Upper lobe of left lung (tissue), 6 donors: ENCODE data around the gene AGAP1. TPM values are rescaled to one million over a fixed set of nuclear protein-coding genes. Genes with fewer than 3 reads are reported as not detected.

Experiments
- ATAC-seq, 2 donors: fragments of 200-7000 bp; cut with Tn5 transposase; one replicate each; pipeline ENCODE4 v1.9.1; 2022; ENCODE audit warnings: mild to moderate bottlenecking in 2 of 2, moderate library complexity in 2 of 2; ENCODE audit not compliant: low FRiP score in 2 of 2
- DNase-seq, 2 donors: peaks; one replicate each; pipeline ENCODE4 v3.0.0-alpha.2; 2019 to 2020
- H3K27ac ChIP-seq, 4 donors: fragments of 200-600 bp; sonication (generic); one replicate each; pipeline ENCODE4 v1.5.1; 2016 to 2019
- H3K27me3 ChIP-seq, 4 donors: fragments of 200-600 bp; sonication (generic); one replicate each; pipeline ENCODE4 v1.5.1; 2017 to 2019
- H3K36me3 ChIP-seq, 4 donors: fragments of 200-600 bp; sonication (generic); one replicate each; pipeline ENCODE4 v1.5.1; 2016 to 2019
- H3K4me1 ChIP-seq, 4 donors: fragments of 200-600 bp; sonication (generic); one replicate each; pipeline ENCODE4 v1.5.1; 2018 to 2019
- H3K4me3 ChIP-seq, 4 donors: fragments of 200-600 bp; sonication (generic); one replicate each; pipeline ENCODE4 v1.5.1; 2017 to 2019; ENCODE audit warnings: mild to moderate bottlenecking in 2 of 4, moderate library complexity in 1 of 4
- H3K9me3 ChIP-seq, 4 donors: fragments of 200-600 bp; sonication (generic); one replicate each; pipeline ENCODE4 v1.5.1; 2018 to 2019
- EP300 ChIP-seq, 4 donors: sonication (generic); formaldehyde crosslinking; IDR thresholded peaks; one replicate each; pipeline ENCODE4 v1.5.1; 2017; ENCODE audit warnings: antibody characterized with exemption in 4 of 4, control low read depth in 2 of 4
- POLR2A ChIP-seq, 4 donors: fragments of 450-650 bp; IDR thresholded peaks; one replicate each; pipeline ENCODE4 v1.5.1; 2016 to 2017; ENCODE audit warnings: antibody characterized with exemption in 4 of 4, mild to moderate bottlenecking in 2 of 4
- POLR2AphosphoS5 ChIP-seq, 2 donors: sonication (generic); formaldehyde crosslinking; IDR thresholded peaks; one replicate each; pipeline ENCODE4 v1.5.1; 2017; ENCODE audit warnings: antibody characterized with exemption in 2 of 2
- WGBS, 2 donors: methylation state at CpG; one replicate each; pipeline ENCODE4 v1.1.5; 2017 to 2018; 5-methylcytosine and 5-hydroxymethylcytosine counted together
- total RNA-seq, 6 donors: library from RNA; depleted of rRNA in 4 of 6; stranded (reverse); fragments of >200 nt in 4 of 6; gene quantifications; one replicate each; pipeline versions ENCODE4 v1.1.0 to v1.2.1, GENCODE V29; 2016 to 2021
- TF ChIP-seq, protein P1 (sequence below), 6 experiments: fragments of 450-650 bp in 4 of 6; fragments of 200-600 bp in 2 of 6; sonication (generic) in 2 of 6; IDR thresholded peaks; one replicate each; pipeline ENCODE4 v1.5.1; 2016 to 2019; ENCODE audit warnings: antibody characterized with exemption in 6 of 6
- donor health status: DM: no; HTN: no; CAD: no; lungs with moderate emphysema.
- donor health status: DM: no; HTN: yes; CAD: no; lungs with severe emphysema.

The AGAP1 gene
- total RNA-seq, 6 donors from 2014 or later, result 25.5 to 45.1 (median 30.7) TPM

DNA sequence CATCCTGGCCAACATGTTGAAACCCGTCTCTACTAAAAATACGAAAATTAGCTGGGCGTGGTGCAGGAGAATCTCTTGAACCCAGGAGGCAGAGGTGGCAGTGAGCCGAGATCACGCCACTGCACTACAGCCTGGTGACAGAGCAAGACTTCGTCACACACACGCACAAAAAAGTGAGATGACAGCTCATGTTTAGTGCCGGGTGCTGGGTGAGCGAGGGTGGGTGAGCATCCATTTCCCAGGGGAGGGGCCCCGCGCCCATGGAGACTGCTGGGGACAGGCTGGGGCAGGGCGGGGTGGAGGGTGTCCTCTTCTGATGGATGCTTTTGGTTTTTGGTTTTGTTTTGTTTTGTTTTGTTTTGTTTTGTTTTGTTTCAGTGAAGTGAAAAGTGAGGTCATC is 467.9 kb downstream of the AGAP1 start:
- Histone ChIP-seq H3K27me3 (no peaks in the 10 kb centered on the region), H3K4me1 (no peaks in the 10 kb centered on the region), H3K4me3 (no peak overlapping the region), H3K9me3 (no peaks in the 10 kb centered on the region), H3K27ac (no peak overlapping the region), H3K36me3 (peaks cover 0 to 7% (median 0%) of the 10 kb centered on the region in 4 donors)
- no peak for ATAC-seq
- peak; percentile 0 to 45 for DNase-seq
- TF ChIP-seq POLR2AphosphoS5 (IDR thresholded peaks at IDR 0.05) (no peak), EP300 (IDR thresholded peaks at IDR 0.05) (no peak), POLR2A (IDR thresholded peaks at IDR 0.05) (no peak)
- TF ChIP-seq, protein P1, sequence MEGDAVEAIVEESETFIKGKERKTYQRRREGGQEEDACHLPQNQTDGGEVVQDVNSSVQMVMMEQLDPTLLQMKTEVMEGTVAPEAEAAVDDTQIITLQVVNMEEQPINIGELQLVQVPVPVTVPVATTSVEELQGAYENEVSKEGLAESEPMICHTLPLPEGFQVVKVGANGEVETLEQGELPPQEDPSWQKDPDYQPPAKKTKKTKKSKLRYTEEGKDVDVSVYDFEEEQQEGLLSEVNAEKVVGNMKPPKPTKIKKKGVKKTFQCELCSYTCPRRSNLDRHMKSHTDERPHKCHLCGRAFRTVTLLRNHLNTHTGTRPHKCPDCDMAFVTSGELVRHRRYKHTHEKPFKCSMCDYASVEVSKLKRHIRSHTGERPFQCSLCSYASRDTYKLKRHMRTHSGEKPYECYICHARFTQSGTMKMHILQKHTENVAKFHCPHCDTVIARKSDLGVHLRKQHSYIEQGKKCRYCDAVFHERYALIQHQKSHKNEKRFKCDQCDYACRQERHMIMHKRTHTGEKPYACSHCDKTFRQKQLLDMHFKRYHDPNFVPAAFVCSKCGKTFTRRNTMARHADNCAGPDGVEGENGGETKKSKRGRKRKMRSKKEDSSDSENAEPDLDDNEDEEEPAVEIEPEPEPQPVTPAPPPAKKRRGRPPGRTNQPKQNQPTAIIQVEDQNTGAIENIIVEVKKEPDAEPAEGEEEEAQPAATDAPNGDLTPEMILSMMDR (IDR thresholded peaks at IDR 0.05), result no peak
- 97% methylated on average over 12 of the region's 12 CpGs for WGBS, 2 donors

DNA sequence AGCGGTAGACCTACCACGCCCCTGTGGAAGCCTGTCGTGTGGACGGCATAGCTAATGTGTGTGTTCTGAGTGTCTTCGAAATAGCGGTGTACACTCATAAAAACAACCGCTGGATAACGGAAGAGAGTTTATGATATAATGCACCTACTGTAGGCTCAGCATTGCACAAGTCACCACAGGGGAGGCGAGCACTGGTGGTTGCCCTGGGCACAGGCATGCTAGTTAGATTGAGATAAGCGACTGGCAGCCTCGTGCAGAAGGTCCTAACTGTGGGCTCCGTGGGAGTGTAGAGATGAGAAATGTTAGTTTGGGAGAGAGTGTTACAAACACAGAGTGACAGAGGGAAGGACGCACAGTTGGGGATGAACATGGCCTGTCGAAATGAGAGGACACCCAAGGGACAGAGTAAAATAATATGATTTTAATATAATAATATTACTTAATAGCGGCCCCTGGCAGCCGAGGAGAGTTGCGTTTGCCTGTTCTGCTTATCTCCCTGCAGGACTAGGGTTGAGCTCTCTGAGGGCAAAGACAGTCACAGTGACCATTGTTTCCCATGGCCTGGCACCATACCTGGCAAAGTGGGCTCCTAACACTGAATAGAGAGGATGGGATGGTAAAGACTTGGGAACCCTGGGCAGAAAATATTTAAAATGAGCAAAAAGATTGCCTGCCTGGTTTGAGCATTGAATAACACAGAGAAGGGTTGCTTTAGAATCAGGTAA is 470.2 kb downstream of the AGAP1 start:
- TF ChIP-seq POLR2AphosphoS5 (IDR thresholded peaks at IDR 0.05), result no peak
- TF ChIP-seq POLR2A (IDR thresholded peaks at IDR 0.05), result no peak
- TF ChIP-seq, protein P1 (IDR thresholded peaks at IDR 0.05), result no peak
- no peak for TF ChIP-seq EP300 (IDR thresholded peaks at IDR 0.05)
- Histone ChIP-seq H3K36me3 (peaks cover 0 to 11% (median 6%) of the 10 kb centered on the region in 4 donors), H3K27me3 (no peaks in the 10 kb centered on the region), H3K4me3 (no peak overlapping the region), H3K9me3 (no peaks in the 10 kb centered on the region), H3K27ac (no peak overlapping the region), H3K4me1 (no peaks in the 10 kb centered on the region)
- ATAC-seq, result no peak
- 88 to 94% methylated on average over 17 of the region's 17 CpGs for WGBS, 2 donors
- DNase-seq, result no peak

DNA sequence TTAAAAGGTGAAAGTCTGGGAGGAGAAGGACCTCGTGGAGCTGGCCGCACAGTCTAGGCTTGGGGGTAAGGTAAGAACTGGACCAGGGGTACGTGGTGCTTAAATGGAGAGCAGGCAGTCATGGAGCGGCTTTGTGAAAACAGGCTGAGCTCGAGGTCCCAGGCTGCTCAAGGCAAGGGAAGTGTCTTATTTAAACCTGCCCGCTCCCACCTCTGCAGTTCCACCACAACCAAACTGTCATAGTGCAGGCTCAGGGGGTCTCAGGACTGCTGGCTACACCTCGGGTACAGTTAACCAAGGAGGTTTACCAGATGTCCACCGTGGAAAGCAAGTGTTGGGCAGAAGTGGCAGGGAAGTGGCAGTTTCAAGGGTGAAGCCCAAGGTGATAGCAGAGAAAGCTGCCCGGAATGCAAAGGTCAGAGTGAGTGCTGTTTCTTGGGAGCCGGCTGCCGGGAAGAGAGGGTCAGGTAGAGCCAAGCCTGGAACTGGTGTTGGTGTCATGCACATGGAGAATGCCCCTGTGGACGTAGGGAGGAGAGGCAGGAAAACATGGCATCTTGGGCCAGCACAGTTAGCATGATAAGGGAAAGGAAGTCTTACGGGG is 471.0 kb downstream of the AGAP1 start:
- 84% methylated on average over 13 of the region's 13 CpGs for WGBS, 2 donors
- H3K9me3 ChIP-seq, result no peaks in the 10 kb centered on the region
- H3K4me1 ChIP-seq, result no peaks in the 10 kb centered on the region
- no peaks in the 10 kb centered on the region for H3K27me3 ChIP-seq
- H3K27ac ChIP-seq, result no peak overlapping the region
- no peak for TF ChIP-seq POLR2A (IDR thresholded peaks at IDR 0.05)
- no peak for TF ChIP-seq EP300 (IDR thresholded peaks at IDR 0.05)
- TF ChIP-seq, protein P1 (IDR thresholded peaks at IDR 0.05), result no peak
- TF ChIP-seq POLR2AphosphoS5 (IDR thresholded peaks at IDR 0.05), result no peak
- H3K4me3 ChIP-seq, result no peak overlapping the region
- peaks cover 0 to 17% (median 10%) of the 10 kb centered on the region in 4 donors for H3K36me3 ChIP-seq
- ATAC-seq (no peak), DNase-seq (no peak)

DNA sequence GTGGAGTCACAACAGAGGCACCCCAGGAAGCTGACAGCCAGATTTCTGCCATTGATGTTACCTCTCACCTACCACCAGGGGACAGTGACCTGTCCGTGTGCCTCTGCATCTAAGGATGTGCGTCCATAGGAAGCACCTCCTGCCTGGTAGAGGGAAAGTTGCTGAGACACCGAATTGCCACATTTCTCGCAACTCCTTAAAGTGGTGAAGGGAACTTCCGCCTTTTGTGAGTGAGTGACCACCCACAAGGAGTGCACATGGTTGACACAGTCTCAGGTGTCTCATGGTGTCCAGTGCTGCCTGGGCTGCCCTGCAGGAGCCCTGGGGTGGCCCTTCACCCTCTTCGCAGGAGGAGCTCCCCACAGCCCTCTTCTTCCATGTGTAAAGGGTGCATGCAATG is 472.6 kb downstream of the AGAP1 start:
- Histone ChIP-seq H3K9me3 (no peaks in the 10 kb centered on the region), H3K27me3 (no peaks in the 10 kb centered on the region), H3K27ac (no peak overlapping the region), H3K4me3 (no peak overlapping the region), H3K4me1 (no peaks in the 10 kb centered on the region), H3K36me3 (peaks cover 0 to 26% (median 13%) of the 10 kb centered on the region in 4 donors)
- WGBS, 2 donors, result 77 to 79% methylated on average over 3 to 6 of the region's 6 CpGs
- ATAC-seq (no peak), DNase-seq (no peak)
- TF ChIP-seq POLR2AphosphoS5 (IDR thresholded peaks at IDR 0.05) (no peak), POLR2A (IDR thresholded peaks at IDR 0.05) (no peak), EP300 (IDR thresholded peaks at IDR 0.05) (no peak)
- TF ChIP-seq, protein P1 (IDR thresholded peaks at IDR 0.05), result no peak
